NCI-H187 (cell line): ENCODE measurements around the gene PROZ.
A peak's percentile ranks its signal among the peaks of the same experiment; 100 is the strongest.

Experiments
- DNase-seq, 2 experiments: peaks; one replicate each; lab custom pipeline; 2025; lab: John Stamatoyannopoulos, UW

The PROZ gene

DNA sequence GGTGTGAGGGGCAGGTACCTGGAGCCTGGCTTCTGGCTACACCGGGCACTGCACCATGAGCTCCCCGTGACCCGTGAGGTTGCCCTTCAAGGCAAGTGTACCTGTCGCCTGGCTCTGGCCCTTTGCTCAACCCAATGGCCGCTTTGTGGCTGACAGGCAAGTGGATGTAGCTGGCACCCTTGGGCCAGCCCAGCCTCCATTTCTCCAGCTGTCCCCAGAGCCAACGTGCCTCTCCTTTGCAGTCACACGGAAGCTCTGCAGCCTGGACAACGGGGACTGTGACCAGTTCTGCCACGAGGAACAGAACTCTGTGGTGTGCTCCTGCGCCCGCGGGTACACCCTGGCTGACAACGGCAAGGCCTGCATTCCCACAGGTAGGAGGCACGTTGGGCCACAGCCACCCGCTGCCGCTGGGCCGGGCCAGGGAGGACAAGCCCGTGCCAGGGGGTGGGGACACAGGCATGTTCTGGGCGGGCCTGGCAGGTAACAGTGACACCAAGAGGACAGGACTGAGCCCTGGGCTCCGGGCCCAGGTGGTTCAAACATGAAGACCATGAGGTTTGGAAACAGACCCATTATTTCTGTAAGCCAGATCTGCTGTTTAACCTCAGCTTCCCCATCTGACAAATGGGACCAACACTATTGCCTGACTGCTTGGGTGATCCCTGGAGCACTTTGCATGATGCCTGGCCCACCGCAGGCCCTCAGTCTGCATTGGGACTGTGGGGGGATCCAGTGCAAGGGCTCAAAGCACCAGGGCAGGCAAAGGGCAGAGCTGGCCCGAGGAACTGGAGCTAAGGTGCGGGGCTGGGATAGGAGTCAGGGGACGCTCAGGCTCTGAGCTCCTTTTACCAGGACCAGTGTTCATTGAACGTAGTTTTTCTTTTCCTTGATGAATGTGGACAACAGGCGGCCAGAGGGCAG lies 17.5 kb upstream of the PROZ start:
- no peak for DNase-seq

DNA sequence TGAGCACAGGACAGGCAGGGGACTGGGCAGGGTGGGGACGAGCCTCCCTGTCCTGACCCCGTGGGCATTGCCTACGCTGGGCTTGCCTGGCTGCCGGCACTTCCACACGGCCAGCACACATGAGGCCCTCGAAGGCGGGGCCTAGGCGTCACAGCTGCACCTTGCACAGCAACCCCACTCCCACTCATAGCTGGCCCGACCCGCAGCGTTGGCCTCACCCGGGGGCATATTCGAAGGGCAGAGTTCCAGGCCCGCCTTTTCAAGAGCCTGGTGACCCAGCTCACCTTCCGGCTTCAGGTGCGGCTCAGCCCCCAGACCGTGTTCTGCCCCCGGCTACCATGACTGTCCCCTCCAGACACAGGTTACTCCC lies 16.9 kb upstream of the PROZ start:
- DNase-seq, result no peak

DNA sequence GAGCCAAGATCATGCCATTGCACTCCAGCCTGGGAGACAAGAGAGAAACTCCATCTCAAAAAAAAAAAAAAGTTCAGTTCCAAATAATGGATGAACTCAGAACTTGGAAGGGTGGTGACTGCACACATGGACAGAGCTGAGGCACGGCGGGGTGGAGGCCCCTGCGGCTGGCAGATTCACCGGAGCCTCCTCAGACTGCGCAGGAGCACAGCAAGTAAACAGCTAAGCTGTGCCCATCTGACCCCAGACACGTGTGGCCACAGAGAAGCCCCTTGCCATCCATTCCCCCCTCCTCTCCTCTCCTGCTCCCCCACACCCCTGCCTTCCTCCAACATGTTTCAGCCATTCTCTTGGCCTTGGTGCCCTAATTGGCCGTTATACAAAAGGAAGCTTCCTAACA lies 15.6 kb upstream of the PROZ start:
- DNase-seq, result no peak

DNA sequence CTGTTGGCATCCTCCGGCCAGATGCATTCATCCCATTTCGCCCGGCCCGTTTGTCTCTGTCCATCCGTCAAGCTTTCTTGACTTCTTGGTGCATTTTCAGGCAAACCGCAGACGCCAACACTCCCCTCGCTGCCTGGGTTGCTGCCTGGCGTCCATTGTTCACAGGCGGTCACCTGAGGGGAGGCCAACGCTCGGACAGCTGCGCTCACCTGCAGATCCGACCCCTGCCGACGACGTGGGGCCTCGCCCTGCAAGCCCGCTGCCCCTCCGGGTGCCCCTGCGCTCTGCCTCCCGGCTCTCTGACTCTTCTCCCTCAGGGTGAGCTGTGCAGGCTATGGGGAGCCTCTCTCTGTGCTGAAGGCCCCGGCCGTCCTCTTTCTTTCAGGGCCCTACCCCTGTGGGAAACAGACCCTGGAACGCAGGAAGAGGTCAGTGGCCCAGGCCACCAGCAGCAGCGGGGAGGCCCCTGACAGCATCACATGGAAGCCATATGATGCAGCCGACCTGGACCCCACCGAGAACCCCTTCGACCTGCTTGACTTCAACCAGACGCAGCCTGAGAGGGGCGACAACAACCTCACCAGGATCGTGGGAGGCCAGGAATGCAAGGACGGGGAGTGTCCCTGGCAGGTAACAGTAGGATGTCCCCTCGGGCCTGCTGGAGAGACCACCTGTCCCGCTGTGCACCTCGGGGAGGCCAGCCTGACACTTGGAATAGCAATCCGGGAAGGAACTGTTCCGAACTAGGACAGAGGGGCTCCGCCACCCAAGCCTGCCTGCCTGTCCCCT lies 14.8 kb upstream of the PROZ start:
- no peak for DNase-seq

DNA sequence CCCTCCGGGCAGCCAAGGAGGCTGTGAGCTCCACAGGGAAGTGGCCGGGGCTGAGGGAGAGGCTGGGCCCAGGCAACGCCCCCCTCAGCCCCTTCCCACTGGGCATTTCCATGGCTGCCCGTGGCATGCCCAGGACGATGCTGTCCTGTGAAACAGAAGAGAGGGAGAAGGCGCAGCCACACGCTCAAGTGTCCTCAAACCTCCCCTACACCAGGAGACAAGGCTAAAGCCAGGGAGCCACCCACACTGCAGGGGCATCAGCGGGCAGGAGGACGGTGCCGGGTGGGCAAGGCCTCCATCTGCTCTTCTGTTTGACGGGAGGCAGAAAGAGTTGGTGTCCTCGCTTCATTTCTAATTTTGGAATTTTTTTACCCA lies 14.2 kb upstream of the PROZ start:
- no peak for DNase-seq

DNA sequence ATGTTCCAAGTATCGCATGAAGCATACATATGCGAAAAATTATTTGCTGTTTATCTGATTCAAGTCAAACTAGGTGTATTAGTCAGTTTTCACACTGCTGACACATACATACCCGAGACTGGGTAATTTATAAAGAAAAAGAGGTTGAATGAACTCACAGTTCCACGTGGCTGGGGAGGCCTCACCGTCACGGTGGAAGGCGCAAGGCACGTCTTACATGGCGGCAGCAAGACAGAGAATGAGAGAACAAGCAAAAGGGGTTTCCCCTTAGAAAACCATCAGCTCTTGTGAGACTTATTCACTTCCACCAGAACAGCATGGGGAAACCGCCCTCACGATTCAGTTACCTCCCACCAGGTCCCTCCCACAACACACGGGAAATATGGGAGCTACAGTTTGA lies 13.0 kb upstream of the PROZ start:
- DNase-seq, result no peak

DNA sequence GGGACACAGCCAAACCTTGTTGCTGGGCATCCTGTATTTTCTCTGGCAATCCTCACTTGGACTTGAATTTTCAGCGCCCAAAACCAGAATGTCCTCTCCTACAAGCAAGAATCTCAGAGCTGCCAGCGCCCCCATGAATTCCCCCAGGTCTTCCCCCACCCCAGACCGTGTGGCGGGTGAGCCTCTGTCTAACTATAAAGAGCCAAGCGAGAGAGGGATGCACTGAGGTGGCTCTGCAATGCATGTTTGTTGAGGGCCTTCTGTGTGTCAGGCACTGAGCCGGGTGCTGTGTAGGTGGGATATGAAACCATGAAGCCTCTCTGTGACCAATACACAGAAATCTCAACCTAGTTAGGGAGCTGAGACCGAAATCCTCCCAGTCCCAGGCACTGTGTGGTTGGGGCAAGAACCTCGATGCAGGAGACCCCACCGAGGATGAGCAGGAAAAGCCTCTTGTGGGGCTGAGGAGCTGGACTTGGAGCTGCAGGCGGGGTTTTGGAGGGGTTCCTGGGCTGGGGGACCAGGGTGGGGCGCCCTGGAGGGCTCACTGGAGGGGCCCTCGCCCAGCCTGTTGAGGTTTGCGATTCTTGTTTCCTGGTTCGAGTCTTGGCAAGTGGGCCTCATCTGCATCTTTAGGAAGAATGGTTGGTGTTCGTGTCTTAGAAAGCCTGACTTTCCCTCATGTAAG lies 12.4 kb upstream of the PROZ start:
- DNase-seq, result no peak

DNA sequence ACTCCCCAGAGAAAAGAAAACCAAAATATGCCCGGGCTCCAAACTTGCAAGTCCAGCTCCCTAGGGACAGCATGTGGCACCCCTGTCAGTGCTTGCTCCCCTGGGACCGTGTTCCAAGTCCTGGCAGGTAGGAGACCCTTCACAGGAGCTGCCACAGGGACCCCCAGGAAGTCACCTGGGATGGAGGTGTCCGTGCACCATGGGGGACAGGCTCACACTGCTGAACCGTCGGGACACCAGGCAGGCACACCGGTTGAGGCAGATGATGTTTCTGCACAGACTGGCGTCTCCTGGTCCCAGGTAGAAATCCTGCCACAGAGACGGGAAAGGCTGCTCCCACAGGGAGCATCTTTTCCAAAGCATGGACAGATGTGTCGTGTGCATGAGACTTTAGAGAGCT lies 11.7 kb upstream of the PROZ start:
- no peak for DNase-seq

DNA sequence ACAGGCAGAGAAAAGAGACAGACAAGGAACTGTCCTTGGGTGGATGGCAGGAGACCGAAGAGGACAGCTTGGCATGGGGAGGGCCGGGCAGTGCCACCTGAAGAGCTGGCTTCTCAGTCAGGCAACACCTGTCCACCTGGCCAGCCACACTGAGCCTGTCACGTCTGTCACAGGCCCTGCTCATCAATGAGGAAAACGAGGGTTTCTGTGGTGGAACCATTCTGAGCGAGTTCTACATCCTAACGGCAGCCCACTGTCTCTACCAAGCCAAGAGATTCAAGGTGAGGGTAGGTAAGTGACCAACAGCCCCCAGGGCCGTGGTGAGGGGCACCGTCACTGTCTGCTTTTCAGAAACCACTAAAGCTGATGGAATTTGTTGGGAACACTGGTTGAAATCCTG lies 11.2 kb upstream of the PROZ start:
- DNase-seq, result no peak

DNA sequence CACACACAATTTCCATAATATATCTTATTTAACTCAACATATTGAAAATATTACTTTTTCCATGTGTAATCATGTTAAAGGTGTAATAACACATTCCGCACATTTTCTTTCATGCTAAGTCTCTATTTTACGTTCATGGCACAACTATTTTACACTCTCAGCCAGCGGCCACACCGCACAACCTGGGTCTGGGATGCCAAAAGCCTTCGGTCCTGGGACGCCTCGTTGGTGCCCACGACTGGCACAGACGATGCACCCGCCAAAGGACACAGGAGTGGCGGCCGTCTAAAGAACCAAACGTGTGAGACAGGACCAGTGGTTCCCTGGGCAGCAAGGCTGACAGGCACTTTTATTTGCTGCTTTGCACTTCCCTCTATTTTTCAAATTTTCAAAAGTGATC lies 10.0 kb upstream of the PROZ start:
- no peak for DNase-seq

DNA sequence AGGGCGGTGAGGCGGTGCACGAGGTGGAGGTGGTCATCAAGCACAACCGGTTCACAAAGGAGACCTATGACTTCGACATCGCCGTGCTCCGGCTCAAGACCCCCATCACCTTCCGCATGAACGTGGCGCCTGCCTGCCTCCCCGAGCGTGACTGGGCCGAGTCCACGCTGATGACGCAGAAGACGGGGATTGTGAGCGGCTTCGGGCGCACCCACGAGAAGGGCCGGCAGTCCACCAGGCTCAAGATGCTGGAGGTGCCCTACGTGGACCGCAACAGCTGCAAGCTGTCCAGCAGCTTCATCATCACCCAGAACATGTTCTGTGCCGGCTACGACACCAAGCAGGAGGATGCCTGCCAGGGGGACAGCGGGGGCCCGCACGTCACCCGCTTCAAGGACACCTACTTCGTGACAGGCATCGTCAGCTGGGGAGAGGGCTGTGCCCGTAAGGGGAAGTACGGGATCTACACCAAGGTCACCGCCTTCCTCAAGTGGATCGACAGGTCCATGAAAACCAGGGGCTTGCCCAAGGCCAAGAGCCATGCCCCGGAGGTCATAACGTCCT lies 9.4 kb upstream of the PROZ start:
- no peak for DNase-seq

DNA sequence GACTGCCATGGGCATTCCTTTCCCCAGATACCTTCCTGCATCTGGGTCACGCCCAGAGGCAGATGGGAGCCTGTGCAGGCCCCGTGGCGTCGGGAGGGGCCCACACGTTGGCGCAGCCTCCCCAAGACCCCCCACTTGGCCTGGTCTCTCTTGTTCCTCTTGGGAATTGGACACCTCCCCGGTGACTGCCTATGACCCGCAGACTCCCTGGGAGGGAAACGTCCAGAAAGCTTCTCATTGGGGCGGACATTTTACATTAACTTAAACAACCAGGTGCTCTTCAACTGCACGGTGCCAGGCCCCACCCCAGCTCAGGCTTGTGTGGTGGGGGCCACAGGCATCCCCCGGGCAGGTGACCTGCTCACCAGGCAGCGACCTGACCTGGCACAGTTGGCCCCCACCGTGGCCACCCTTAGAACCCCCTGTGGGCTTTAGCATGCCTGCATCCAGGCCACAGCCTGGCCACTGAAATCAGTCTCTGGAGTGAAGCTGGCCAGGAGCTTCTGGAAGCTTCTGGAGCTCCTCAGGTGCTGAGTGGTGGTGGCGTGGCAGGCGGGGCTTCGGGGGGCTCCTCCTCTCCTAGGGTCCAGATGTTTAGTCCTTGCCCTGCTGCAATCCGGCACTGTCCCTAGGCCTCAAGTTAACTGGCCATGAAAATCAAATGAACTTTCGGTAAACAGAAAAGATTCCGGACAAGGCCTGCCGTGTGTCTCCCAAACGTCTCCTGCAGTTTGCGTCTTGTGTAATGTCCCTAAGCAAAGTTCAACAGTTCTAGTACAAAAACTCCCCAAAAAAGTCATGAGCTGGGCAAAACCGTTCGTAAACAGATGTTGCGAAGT lies 8.5 kb upstream of the PROZ start:
- no peak for DNase-seq

DNA sequence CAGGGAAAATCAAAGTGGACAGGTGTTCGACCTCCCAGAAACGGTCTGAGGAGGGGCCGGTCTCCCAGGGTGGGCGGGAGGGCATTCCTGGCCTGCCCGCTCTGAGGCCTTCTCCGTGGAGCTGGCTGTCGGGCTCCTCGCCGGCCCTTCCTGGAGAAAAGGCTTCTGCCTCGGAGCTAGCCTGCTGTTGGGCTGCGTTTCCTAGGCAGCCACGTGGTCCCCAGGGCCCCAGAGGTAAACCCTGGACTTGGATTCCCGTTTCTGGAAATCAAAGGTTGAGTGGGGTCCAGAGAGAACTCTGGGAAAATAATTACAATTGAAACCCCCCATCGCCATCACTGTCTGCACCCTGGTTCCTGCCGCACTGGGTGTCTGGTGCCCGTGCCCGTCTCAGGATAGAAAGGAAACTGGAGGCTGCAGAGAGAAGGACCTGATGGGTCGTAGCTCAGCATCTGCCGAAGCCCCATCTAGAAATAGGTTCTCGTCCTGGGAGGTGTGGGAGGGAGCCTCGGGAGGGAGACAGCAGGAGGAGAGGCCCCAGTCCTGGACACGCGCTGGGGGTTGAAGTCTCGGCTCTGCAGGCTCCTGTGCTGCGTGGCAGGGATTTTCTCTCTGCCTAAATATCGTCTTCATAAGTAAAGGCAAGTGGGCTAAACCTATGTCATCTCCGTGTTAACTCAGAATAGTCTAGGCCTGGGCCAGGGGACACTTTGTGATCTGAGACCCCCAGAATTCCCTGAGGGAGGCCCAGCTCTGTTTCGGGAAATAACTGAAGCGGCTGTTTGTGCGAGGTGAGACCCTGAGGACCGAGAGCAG lies 7.7 kb upstream of the PROZ start:
- DNase-seq, result no peak

DNA sequence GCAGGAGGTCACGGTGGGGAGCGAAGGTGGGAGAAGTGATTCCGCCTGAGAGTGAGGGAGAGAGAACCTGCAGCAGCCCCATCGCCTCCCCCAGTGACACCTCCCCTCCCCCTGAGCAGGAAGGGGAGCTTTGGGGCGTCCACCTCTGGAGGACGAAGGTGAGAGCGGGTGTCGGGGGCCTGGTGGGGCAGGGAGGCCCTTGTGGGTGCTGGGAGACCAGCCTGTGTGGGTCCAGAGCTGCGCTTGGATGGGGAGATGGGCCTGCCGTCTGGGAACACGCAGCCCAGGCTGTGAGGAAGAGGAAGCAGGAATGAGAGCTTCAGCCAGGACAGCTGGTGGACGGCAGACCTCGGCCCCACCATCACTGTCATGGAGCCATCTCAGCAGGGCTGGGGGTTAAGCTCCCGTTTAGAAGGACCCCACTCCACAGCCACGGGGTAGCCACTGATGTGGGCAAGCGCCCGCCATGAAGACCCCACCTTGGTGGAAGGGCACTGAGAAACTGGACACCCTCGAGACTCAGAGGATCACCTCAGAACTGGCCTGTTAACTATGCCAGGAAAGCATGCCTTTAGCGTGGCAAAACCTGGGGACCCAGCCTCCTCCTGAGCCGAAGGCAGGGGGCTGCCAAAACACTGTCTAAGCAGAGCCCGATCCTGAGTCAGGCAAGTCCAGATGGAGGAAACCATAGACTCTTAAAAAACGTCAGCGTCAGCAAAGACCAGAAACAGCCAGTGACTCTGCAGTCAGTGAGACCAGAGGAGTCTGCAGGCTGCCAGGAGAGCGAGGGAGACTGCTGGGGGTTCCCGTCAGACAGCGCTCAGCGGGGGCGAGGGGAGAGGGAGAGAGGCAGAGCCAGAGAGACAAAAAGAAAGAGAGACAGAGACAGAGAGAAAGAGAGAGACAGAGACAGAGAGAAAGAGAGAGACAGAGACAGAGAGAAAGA lies 6.4 kb upstream of the PROZ start:
- no peak for DNase-seq

DNA sequence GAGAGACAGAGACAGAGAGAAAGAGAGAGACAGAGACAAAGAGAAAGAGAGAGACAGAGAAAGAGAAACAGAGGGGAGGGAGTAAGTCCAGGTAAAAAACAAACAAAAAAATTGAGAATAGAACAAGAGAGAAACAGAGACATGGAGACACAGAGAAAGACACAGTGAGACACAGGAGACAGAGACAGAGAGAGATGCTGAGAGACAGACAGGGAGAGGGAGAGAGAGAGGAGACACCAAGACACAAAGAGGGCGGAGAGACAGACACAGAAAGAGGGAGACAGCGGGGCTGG lies 5.8 kb upstream of the PROZ start:
- DNase-seq, result no peak

DNA sequence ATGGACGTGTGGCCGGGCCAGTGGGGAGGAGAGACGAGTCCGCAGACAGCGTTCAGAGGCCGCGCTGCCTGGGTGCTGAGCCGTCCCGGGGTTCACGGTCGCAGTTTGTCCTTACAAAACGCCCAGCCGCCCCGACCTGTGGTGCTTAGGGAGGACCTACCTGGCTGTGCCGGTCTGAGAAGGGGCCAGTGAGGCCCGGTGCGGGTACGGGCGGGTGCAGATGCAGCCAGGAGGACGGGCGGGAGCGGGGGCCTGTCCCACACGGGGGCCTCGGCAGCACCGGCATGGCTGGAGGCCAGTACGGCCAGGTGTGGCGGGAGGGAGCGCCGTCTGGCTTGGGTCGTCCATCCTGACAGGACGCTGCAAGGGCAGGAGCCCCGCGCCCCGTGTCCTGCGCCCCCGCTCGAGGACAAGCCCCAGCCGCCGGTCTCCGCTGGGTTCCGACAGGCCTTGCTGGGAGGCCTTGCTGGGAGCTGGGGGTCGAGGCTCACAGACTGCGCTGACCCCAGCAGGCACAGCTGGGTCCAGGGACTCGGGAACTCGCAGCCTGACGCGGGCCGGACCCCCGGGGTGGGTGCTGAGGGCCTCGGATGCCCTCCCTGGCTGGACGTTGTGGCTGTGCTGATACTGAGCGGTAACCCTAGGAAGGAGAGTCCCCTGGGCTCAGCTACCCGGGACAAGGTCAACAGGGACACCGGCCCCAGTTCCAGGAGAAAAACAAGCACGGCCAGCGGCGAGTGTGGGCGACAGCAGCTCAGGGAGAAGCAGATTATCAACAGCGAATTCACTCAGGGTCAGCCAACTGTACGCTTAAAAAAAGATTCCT lies 5.3 kb upstream of the PROZ start:
- DNase-seq, result no peak

DNA sequence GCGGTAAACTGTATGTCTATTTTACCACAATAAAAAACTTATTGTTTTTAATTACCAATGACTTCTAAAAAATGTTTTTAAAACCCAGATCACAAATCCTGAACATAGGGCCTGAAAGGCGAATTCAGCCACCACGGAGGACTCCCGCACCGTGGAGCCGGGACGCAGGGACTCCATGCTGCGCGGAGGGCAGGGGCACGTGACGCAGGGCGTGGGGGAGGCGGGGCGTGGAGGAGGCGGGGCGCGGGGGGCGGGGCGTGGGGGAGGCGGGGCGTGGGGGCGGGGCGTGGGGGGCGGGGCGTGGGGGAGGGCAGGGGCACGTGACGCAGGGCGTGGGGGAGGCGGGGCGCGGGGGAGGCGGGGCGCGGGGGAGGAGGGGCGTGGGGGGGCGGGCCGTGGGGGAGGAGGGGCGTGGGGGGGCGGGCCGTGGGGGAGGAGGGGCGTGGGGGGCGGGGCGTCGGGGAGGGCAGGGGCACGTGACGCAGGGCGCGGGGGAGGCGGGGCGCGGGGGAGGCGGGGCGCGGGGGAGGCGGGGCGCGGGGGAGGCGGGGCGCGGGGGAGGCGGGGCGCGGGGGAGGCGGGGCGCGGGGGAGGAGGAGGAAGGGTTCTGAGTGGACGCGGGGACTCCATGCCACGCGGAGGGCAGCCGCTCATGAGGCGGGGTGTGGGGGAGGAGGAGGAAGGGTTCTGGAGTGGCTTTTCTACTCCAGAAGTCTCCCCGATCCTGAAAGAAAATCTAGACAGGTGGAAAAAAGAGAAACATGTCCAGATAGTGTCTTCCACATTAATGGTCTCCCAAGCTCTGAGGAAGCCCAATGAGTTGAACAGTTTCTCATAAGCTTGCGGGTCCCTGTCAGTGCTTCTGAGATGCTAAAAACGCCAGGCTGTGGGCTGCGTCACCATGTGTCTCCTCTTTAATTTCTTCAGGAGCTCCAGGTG lies 4.4 kb upstream of the PROZ start:
- DNase-seq, result peak; percentile 48 to 68

DNA sequence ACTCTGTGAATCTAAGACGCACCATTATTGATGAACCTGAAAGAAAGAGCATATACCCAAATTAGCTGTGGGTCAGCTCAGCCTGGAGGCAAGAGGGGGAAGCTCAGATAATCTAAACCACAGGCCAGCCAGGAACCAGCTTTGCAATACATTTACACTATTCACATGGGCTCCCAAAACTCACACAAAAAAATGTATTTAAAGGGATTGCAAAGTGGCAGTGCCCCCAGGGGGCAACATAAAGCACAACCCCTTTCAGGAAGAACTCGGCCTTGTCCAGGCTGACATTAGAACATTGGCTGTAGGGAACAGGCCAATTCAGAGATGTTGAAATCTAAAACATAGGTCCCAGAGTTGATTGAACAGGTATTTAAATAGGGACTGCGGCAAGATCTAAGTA lies 3.2 kb upstream of the PROZ start:
- DNase-seq, result no peak
